ENCODE data around the gene PGA3.

GRCh38 chr11:61153593-61154095 is 49.7 kb upstream of the PGA3 start:
- TF ChIP-seq, protein P1, sequence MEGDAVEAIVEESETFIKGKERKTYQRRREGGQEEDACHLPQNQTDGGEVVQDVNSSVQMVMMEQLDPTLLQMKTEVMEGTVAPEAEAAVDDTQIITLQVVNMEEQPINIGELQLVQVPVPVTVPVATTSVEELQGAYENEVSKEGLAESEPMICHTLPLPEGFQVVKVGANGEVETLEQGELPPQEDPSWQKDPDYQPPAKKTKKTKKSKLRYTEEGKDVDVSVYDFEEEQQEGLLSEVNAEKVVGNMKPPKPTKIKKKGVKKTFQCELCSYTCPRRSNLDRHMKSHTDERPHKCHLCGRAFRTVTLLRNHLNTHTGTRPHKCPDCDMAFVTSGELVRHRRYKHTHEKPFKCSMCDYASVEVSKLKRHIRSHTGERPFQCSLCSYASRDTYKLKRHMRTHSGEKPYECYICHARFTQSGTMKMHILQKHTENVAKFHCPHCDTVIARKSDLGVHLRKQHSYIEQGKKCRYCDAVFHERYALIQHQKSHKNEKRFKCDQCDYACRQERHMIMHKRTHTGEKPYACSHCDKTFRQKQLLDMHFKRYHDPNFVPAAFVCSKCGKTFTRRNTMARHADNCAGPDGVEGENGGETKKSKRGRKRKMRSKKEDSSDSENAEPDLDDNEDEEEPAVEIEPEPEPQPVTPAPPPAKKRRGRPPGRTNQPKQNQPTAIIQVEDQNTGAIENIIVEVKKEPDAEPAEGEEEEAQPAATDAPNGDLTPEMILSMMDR (IDR thresholded peaks at IDR 0.05): no peak
- TF ChIP-seq EP300 (IDR thresholded peaks at IDR 0.05) (no peak), POLR2A (IDR thresholded peaks at IDR 0.05) (no peak)
